T-helper 17 cell (primary cell): Measurements from ENCODE around the gene RAD51B. TPM values are rescaled to one million over a fixed set of nuclear protein-coding genes. Genes with fewer than 3 reads are reported as not detected.
"Not testable (repeated sequence)": the region's sequence is repeated elsewhere in the genome, so short reads cannot be mapped to it uniquely, and the experiment has no call there.

ENCODE experiments used
- ATAC-seq: fragments of 150-1000 bp; cut with Tn5 transposase; 2 replicates; pipeline ENCODE4 v1.10.0; 2021; ENCODE audit warnings: mild to moderate bottlenecking, moderate library complexity
- DNase-seq, 3 donors: peaks; one replicate each; pipeline versions ENCODE4 v3.0.0 to v3.0.0-alpha.2; 2020 to 2021
- H3K9me3 ChIP-seq: one replicate; pipeline ENCODE4 v1.7.0; 2013; ENCODE audit warnings: low read length, mild to moderate bottlenecking; ENCODE audit not compliant: control insufficient read depth, poor library complexity, severe bottlenecking
- H3K27ac Mint-ChIP-seq: one replicate; pipeline ENCODE4 v1.8.0; 2022; ENCODE audit warnings: mild to moderate bottlenecking, moderate library complexity, mixed read lengths
- H3K27me3 Mint-ChIP-seq: one replicate; pipeline ENCODE4 v1.8.0; 2022; ENCODE audit warnings: mixed read lengths
- H3K36me3 Mint-ChIP-seq: one replicate; pipeline ENCODE4 v1.8.0; 2022; ENCODE audit warnings: low read depth, mixed read lengths
- H3K4me1 Mint-ChIP-seq: one replicate; pipeline ENCODE4 v1.8.0; 2022; ENCODE audit warnings: mild to moderate bottlenecking, mixed read lengths
- H3K4me3 Mint-ChIP-seq: one replicate; pipeline ENCODE4 v1.8.0; 2022; ENCODE audit warnings: mild to moderate bottlenecking, moderate library complexity, mixed read lengths
- total RNA-seq, 4 donors: library from RNA in 2 of 4; stranded (reverse) in 2 of 4; gene quantifications; one replicate each; pipeline ENCODE4 v1.2.3 and lab custom pipeline; 2022 to 2026

RAD51B gene
- total RNA-seq, 2 donors from 2014 or later, result 17.0 to 20.7 TPM

- Mint-ChIP-seq H3K27ac (peak overlapping the region; percentile 19), H3K4me1 (peaks cover 51% of the 10 kb centered on the region), H3K36me3 (no peaks in the 10 kb centered on the region), H3K27me3 (no peaks in the 10 kb centered on the region), H3K4me3 (no peak overlapping the region)
- DNase-seq, result no peak
- ATAC-seq, result no peak
- H3K9me3 ChIP-seq, result no peaks in the 10 kb centered on the region
These were observed 459.2 kb downstream of the RAD51B start for GRCh38 chr14:68278576-68279436.

GRCh38 chr14:68279437-68279720 is 459.8 kb downstream of the RAD51B start:
- no peaks in the 10 kb centered on the region for H3K9me3 ChIP-seq
- no peaks in the 10 kb centered on the region for H3K36me3 Mint-ChIP-seq
- H3K27me3 Mint-ChIP-seq, result no peaks in the 10 kb centered on the region
- no peak overlapping the region for H3K27ac Mint-ChIP-seq
- peaks cover 51% of the 10 kb centered on the region for H3K4me1 Mint-ChIP-seq
- ATAC-seq, result no peak
- H3K4me3 Mint-ChIP-seq, result no peak overlapping the region
- no peak for DNase-seq

- H3K4me1 Mint-ChIP-seq, result peaks cover 50% of the 10 kb centered on the region
- no peak for ATAC-seq
- H3K4me3 Mint-ChIP-seq, result no peak overlapping the region
These were observed 460.2 kb downstream of the RAD51B start for GRCh38 chr14:68279777-68280233.

GRCh38 chr14:68281497-68281896 is 461.9 kb downstream of the RAD51B start:
- Mint-ChIP-seq H3K4me1 (peaks cover 50% of the 10 kb centered on the region), H3K36me3 (no peaks in the 10 kb centered on the region), H3K27ac (peak overlapping the region; percentile 98), H3K27me3 (no peaks in the 10 kb centered on the region), H3K4me3 (no peak overlapping the region)
- H3K9me3 ChIP-seq, result no peaks in the 10 kb centered on the region
- DNase-seq (no peak), ATAC-seq (no peak)

More at GRCh38 chr14:68279777-68280233, 460.2 kb downstream of the RAD51B start:
- Mint-ChIP-seq H3K36me3 (no peaks in the 10 kb centered on the region), H3K27me3 (no peaks in the 10 kb centered on the region), H3K27ac (no peak overlapping the region)
- no peak for DNase-seq
- no peaks in the 10 kb centered on the region for H3K9me3 ChIP-seq

- Mint-ChIP-seq H3K36me3 (no peaks in the 10 kb centered on the region), H3K4me3 (peak overlapping the region; percentile 73), H3K4me1 (peaks cover 56% of the 10 kb centered on the region), H3K27me3 (no peaks in the 10 kb centered on the region), H3K27ac (peak overlapping the region; percentile 98)
- peak in 2 of 3 donors; percentile 18 to 24 for DNase-seq
- H3K9me3 ChIP-seq, result no peaks in the 10 kb centered on the region
- peak; percentile 82 for ATAC-seq
These were observed 463.1 kb downstream of the RAD51B start for GRCh38 chr14:68282479-68283377.

- Mint-ChIP-seq H3K36me3 (no peaks in the 10 kb centered on the region), H3K27ac (peak overlapping the region; percentile 98), H3K4me1 (peaks cover 60% of the 10 kb centered on the region), H3K4me3 (peak overlapping the region; percentile 73), H3K27me3 (no peaks in the 10 kb centered on the region)
- DNase-seq, result peak in 2 of 3 donors; percentile 39 to 47
- ATAC-seq, result peak; percentile 70
- H3K9me3 ChIP-seq, result no peaks in the 10 kb centered on the region
These were observed 464.0 kb downstream of the RAD51B start for GRCh38 chr14:68283378-68284123.

- peak overlapping the region; percentile 73 for H3K4me3 Mint-ChIP-seq
- H3K4me1 Mint-ChIP-seq, result peaks cover 58% of the 10 kb centered on the region
- no peaks in the 10 kb centered on the region for H3K27me3 Mint-ChIP-seq
- no peak for DNase-seq
- no peaks in the 10 kb centered on the region for H3K36me3 Mint-ChIP-seq
- H3K27ac Mint-ChIP-seq, result peak overlapping the region; percentile 98
- no peak for ATAC-seq
- no peaks in the 10 kb centered on the region for H3K9me3 ChIP-seq
These were observed 464.8 kb downstream of the RAD51B start for GRCh38 chr14:68284333-68284732.

GRCh38 chr14:68284834-68285233 is 465.3 kb downstream of the RAD51B start:
- ATAC-seq (no peak), DNase-seq (no peak)
- H3K27ac Mint-ChIP-seq, result peak overlapping the region; percentile 98
- H3K9me3 ChIP-seq, result no peaks in the 10 kb centered on the region
- peaks cover 58% of the 10 kb centered on the region for H3K4me1 Mint-ChIP-seq
- H3K4me3 Mint-ChIP-seq, result peak overlapping the region; percentile 39
- H3K27me3 Mint-ChIP-seq, result no peaks in the 10 kb centered on the region
- no peaks in the 10 kb centered on the region for H3K36me3 Mint-ChIP-seq

GRCh38 chr14:68285421-68286179 is 466.0 kb downstream of the RAD51B start:
- H3K9me3 ChIP-seq, result no peaks in the 10 kb centered on the region
- Mint-ChIP-seq H3K4me1 (peaks cover 56% of the 10 kb centered on the region), H3K4me3 (peak overlapping the region; percentile 71), H3K27me3 (no peaks in the 10 kb centered on the region), H3K36me3 (no peaks in the 10 kb centered on the region), H3K27ac (peak overlapping the region; percentile 98)
- ATAC-seq (peak; percentile 55), DNase-seq (peak; percentile 21 to 42 (median 22))

GRCh38 chr14:68286667-68287066 is 467.1 kb downstream of the RAD51B start:
- H3K9me3 ChIP-seq, result no peaks in the 10 kb centered on the region
- DNase-seq, result no peak
- peak overlapping the region; percentile 13 for H3K4me3 Mint-ChIP-seq
- H3K27ac Mint-ChIP-seq, result peak overlapping the region; percentile 98
- H3K4me1 Mint-ChIP-seq, result peaks cover 50% of the 10 kb centered on the region
- no peaks in the 10 kb centered on the region for H3K36me3 Mint-ChIP-seq
- no peak for ATAC-seq
- H3K27me3 Mint-ChIP-seq, result no peaks in the 10 kb centered on the region

GRCh38 chr14:68289452-68289851 is 469.9 kb downstream of the RAD51B start:
- H3K36me3 Mint-ChIP-seq, DNase-seq, H3K9me3 ChIP-seq, H3K27me3 Mint-ChIP-seq, ATAC-seq, H3K4me3 Mint-ChIP-seq: not testable (repeated sequence)
- peak overlapping the region; percentile 98 for H3K27ac Mint-ChIP-seq
- peaks cover 51% of the 10 kb centered on the region for H3K4me1 Mint-ChIP-seq

- no peak for ATAC-seq
- no peaks in the 10 kb centered on the region for H3K9me3 ChIP-seq
- DNase-seq, result no peak
- Mint-ChIP-seq H3K27me3 (no peaks in the 10 kb centered on the region), H3K4me1 (peaks cover 49% of the 10 kb centered on the region), H3K4me3 (no peak overlapping the region), H3K27ac (peak overlapping the region; percentile 98), H3K36me3 (no peaks in the 10 kb centered on the region)
These were observed 472.2 kb downstream of the RAD51B start for GRCh38 chr14:68291820-68292219.
